ENCODE measurements around the gene SUN5.
"Not testable (repeated sequence)": the region's sequence is repeated elsewhere in the genome, so short reads cannot be mapped to it uniquely, and the experiment has no call there.

SUN5 gene

DNA sequence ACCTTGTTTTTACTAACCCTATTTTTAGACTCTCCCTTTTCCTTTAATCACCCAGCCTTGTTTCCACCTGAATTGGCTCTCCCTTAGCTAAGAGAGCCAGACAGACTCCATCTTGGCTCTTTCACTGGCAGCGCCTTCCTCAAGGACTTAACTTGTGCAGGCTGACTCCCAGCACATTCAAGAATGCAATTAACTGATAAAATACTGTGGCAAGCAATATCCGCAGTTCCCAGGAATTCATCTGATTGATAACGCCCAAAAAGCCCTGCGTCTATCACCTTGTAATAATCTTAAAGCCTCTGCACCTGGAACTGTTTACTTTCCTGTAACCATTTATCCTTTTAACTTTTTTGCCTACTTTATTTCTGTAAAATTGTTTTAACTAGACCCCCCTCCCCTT, 29.1 kb downstream of the SUN5 start:
- not testable (repeated sequence) for FAIRE-seq

DNA sequence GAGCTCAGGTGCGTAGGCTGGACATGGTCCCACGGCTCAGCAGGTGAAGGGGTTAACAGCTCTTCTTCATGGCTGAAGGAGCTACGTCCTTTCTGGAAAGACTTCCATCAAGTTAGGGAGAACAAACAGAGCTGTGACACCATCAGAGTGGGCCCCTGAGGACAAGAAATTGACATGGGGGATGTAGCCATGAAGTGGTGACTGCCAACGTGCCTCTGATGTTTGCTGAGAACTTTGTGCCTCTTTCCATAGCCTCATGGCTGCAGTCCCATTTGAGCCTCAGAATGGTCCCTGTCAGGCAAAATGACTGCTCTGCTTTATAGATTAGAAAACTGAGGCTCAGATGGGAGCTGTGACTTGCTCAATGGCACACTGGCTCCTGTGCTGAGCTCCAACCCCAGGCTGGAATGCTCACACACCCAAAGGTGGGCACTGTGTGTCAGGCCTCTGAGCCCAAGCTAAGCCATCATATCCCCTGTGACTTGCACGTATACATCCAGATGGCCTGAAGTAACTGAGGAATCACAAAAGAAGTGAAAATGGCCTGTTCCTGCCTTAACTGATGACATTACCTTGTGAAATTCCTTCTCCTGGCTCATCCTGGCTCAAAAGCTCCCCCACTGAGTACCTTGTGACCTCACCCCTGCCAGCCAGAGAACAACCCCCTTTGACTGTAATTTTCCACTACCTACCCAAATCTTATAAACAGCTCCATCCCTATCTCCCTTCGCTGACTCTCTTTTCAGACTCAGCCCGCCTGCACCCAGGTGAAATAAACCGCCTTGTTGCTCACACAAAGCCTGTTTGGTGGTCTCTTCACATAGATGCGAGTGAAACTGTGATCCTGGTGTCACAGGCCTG, 29.8 kb downstream of the SUN5 start:
- not testable (repeated sequence) for FAIRE-seq

DNA sequence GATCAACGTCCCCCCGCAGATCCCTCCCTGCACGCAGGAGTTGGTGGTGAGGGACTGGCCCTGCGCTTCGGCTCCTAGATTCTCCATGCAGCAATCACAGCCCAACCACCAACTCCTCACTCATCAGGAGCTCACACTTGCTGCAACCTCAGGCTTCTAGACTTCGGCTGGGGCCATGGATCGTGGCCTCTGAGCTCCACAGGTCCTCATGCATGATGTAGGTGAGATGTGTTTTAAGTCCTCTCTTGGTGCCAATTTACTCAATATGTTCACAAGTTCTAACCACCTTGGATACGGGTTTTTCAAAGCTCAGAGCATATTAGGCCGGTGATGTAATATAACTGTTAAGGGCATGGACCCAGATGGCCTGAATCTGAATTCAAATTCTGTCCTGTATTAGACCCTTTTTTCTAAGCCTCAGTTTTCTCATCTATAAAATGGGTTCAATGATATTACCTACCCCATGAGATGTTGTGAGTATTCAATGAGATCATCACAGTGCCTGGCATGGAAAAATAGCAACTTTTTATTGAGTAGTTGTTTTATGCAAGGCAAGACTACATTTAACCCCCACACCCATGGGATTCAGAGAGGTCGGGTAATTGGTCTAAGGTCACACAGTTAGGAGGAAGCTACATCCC, 31.0 kb downstream of the SUN5 start:
- no peak for FAIRE-seq

DNA sequence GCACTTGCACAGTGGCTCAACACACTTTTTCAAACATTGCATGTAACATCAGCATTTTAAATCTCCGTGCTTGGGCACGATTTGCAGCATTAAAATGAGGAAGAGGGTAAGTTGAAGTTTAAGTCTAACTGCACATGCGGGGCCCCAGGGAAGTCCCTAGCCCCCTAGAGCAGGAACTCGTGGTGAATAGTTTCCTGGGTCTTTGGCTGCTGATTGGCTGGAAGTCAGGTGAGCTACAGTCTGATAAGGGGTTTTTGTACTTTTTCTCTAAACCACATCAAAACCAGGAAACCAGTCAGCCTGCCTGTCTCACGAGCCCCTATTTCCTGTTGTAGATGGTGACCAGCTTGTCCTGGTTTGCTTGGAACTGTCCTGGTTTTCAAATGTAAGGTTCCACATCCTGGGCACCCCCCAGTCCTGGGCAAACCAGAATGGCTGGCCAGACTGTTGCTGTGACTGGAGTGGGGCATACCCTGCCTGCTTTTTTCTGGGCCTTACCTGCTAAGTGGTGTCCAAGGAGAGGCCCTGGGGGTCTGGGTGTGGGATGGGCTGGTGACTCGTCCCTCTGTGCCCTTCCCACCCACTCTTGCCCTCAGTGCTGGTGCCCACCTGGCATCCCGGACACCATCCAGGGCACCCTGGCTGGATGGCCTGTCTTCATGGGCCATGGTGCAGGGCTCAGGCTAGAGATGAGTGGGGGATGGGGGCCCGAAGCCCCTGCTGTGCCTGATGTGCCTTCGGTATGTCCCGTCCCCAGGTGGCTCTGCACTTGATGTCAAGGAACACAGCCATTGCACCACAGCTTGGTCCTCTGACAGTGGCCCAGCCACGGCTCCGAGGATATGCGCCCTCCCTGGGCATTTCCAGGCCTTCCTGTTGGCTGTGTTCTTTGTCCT, 31.8 kb downstream of the SUN5 start:
- FAIRE-seq: no peak

DNA sequence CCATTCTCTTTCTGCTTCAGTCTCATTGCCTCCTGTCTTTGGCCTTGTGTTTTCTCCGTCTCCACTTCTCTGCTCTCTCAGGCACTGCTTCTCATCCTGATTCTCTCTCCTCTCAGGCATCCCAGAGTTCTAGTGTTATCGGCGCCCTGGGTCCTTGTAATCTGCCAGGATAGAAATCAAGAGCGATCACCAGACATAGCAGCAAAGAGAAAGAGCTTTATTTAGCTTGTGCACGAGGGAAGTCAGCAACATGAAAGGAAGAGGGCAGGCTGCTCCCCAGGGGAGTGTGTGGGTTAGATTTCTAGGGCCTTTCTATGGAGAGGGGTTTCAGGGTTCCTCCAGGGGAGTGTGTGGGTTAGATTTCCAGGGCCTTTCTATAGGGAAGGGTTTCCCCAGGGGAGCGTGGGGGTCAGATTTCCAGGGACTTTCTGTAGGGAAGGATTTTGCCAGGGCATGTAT, 32.5 kb downstream of the SUN5 start:
- no peak for FAIRE-seq

DNA sequence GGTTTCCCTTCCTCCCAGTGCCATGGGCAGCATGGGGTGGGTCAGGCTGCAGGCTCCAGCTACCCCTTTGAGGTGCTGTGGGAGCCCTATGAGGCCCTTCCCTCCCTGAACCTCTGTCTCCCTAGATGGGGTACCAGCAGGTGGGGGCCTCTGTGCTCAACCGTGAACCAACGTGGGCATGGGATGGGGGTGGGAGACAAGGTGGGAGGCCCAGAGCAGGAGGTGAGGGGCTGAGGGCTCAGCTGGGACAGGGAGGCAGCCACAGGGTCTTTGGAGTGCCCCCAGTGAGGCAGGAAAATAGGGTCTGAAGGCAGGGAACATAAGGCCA, 33.3 kb downstream of the SUN5 start:
- no peak for FAIRE-seq

DNA sequence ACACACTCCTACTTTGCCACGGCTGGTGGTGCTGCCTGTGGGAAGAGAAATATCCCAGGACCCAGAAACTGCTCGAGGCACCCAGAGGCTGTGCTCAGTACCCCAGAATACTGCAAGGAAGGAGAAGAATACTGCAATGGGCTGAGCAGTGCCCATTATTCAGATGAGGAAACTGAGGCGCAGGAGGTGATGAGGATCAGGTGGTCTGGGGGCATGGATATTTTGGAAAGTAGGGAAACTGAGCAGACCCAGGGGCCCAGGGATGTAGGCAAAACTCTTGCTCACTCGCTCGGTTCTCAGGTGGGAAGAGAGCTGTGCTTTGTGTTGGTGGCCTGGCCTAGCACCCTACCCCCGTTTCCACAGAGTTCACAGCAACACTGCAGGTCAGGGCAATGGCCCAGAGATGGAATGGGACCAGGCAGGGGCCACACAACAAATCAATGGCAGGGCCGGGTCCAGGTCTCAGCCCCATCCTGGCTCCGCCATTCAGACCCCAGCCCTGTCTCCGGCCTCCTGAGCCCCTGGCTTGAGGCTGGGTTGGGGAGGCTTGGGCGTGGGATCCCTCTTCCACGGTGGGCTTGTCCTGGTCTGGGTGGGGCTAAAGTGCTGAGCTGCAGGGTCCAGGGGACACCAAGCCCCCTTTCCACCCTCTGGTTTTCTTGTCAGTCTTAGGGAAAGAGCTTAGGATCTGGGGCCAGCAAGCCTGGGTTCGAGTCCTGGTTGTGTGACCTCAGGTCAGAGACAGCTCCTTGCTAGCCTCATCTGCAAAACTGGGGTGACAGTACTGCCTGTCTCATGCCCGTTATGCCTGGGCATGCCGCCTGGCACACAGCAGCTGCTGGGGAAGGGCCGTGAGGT, 33.9 kb downstream of the SUN5 start:
- FAIRE-seq: no peak

DNA sequence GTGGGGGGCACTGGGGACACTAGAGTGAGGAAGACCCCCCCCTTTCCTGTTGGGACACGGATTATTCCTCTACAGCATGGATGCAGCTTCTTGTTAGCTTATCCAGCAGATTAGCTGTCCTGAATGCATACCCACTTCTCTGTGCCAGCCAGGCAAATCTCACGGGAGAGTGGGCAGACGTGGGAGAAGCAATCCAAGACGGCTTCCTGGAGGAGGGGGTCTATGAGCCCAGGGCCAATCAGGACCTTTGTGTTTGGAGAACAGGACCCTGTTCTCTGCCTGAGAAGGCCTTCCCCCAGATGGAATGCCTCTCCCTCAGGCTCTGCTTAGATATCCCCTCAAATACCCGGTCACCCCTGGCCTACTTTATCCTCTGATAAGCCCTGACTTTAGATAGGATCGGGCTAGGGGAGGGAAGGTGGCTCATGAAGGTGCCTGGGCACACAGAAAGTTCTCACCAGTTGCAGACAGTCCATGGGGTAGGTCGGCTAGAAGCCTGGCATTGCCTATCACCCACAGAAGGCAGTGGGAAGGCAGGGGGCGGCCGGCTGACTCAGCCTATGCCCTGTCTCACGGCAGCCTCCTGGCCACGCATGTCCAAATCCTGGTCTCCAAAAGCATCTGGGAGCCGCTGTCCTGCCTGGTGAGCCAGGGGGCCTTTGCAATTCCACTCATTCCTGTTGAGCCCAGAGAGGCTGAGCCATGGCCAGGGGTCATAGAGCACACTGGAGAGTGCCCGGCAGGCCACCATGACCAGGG, 34.7 kb downstream of the SUN5 start:
- no peak for FAIRE-seq

DNA sequence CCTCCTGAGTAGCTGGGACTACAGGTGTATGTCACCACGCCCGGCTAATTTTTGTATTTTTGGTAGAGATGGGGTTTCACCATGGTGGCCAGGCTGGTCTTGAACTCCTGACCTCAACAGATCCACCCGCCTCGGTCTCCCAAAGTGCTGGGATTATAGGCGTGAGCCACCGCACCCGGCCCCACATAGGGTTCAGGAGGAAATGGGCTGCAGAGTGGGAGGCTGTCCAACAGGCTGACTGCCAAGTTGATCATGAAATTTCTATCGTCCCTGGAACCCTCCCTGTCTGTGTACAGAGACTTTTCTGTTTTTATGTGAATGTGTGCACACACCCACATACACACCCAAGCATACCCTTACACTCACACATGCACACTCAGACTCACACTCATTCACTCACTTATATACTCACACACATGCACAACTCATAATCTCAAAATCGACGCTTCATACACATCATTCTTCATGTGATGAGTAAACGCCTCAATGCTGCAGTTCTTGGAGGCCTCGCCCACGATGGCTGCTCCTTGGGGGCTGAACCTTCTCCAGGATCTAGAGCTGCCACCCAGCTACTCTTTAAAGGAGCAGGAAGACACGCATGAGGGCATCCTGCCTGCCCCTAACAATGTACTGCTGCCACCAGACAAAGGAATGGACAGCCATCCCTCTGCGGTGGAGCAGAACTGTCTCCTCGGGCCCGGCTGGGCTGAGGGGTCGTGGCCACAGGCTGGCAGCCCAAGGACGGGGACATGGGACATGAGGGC, 35.6 kb downstream of the SUN5 start:
- FAIRE-seq: no peak

DNA sequence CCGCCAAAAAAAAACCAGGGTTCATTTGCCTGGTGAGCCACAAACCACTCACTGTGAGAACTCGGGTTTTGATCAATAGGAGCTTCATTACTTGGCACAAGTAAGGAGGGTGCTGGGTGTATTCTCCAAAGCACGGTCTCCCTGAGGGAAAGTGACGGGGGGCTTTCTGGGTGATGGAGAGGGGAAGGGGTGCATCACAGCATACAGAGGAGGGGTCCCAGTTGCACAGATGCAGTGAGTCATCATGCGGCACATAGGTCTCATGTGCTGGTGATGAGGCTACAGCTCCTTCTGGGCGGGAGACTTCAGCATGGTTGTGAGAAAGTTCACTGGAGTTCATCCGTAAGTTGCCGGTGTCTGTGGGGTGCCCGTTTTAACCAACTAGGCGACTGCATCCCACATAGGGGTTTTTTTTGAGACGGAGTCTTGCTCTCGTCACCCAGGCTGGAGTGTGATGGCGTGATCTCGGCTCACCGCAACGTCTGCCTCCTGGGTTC, 36.2 kb downstream of the SUN5 start:
- no peak for FAIRE-seq

DNA sequence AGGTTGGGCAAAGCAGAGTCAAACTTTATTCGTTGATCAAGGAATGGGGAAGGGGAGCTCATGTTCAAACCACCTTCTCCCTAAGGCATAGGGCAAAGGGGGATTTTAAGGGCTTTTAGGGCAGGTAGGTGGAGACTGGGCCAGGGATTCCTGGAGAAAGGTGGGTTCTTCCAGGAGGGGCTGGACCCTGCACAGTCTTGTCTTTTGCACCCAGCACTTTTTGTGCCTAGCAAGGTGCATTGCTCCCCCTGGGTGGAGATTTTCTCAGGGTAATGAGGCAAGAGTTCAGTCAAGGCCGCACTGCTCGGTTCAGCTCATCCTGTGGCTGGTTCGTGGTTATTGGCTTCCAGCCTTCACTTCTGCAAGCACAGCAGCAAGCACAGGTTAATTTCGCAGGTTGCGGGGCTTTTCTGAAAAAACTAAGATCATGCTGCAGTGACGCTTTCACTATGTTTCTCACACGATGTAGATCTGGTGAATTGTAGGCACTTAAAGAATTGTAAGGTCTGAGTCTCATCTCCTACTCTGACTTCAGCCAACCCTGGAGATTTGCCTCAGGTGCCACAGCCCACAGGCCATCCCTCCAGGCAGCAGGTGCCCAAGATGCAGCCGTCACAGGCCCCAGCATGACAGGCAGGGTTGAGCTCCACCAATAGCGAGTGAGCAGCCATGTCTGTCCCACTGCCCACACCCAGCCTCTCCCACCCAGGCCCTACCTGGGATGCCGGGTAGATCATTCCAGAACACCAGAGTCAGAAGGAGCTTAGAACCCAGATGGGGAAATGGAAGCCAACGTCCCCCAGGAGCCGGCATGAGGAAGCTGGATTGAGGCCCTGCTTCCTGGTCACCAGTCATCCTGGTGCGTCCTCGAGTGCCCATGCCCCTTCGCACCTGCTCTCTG, 37.1 kb downstream of the SUN5 start:
- no peak for FAIRE-seq

DNA sequence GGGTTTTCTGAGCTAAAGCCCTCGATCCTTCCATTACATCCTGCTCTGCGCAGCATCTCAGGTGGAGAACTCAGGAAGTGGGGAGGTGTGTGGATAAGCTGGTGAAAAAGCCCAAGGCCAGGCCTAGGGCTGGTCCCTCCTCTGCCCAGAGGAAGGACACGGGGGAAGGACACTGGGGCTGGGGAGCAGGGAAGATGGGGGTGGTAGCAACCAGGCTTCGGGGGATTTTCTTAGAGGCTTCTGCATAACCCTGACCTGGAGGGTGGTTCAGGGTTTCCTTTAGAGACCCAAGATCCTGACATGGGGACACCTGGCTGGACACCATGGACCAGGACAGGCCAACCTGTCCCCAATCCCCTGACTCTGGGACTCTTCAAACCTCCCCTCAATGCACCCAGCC, 37.9 kb downstream of the SUN5 start:
- FAIRE-seq: no peak

DNA sequence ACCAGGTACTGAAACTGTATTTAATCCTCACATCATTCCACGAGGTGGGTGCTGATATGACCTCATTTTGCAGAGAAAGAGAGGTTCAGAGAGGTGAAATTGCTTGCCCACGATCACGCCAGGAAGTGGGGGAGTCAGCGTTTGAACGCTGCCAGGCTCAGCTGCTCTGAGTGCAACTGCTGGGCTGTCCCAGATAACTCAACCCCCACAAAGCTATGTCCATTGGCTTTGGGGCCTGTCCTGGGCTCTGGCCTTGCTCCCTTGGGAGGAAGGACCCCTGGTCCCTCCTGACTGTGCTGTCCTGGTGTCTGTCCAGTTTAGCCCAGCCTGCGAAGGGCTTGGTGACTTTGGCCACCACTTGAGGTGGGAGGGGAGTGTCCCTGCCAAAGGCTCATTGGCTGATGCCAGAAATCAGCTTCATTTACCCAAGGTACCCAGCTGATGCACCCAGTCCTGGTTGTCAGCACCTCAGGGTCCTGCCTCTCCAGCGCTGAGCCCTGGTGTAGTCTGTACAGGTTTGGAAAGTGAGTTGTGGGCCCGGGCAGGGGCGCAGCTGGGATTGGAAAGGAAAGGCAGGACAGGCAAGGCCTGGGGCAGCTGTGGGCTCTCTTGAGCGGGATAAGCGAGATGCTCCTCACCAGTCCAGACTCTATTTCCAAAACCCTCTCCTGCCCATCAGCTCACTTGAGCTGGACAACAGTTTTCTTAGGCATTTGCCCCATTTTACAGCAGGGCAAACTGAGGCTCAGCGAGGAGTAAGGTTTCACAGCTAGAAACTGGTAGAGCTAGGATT, 38.5 kb downstream of the SUN5 start:
- FAIRE-seq: no peak

DNA sequence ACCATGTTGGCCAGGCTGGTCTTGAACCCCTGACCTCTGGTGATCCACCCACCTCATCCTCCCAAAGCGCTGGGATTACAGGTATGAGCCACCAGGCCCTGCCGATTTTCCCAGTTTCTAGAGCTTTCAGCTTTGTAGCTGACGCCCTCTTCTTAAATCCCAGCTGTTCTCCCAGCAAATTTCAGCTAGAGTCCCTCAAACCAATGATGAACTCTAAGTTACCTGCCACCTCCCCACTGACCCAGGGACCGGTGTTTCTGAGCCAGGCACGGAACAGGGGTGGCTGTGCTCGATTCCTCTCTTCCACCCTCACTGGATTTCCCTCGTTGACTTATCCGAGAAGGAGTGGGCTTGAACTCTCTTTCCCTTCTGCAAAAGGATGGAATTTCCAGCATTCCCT, 39.1 kb downstream of the SUN5 start:
- no peak for FAIRE-seq

DNA sequence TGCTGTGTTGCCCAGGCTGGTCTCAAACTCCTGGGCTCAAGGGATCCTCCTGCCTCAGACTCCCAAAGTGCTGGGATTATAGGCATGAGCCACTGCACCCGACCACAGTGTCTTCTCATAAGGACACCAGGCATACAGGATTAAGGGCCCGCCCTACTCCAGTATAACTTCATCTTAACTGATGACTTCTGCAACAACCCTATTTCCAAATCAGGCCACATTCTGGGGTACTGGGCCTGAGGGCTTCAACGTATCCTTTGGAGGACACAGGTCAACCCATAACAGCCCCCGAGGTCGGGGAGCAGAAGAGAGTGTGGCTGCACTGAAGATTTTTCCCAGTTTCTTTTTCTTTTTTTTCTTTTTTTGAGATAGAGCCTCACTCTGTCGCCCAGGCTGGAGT, 39.7 kb downstream of the SUN5 start:
- no peak for FAIRE-seq

DNA sequence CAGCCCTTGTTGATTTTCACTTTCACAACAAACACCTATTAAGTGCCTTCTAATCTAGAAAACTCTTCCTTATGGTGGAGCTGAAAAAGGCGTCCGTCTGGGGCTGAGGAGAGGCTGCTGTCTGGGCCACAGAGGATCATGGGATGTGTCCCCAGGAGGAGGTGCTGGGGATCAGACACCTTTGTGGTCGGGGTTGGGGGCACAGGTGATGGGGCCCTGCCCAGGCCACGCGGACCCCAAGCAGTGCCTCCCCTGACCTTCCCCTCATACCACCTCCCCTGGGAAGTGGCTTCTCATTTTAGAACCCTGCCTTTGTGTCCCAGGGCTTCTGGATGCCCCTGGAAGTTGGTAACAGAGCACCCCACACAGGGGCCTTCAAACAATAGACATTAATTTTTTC, 41.1 kb downstream of the SUN5 start:
- FAIRE-seq: no peak

DNA sequence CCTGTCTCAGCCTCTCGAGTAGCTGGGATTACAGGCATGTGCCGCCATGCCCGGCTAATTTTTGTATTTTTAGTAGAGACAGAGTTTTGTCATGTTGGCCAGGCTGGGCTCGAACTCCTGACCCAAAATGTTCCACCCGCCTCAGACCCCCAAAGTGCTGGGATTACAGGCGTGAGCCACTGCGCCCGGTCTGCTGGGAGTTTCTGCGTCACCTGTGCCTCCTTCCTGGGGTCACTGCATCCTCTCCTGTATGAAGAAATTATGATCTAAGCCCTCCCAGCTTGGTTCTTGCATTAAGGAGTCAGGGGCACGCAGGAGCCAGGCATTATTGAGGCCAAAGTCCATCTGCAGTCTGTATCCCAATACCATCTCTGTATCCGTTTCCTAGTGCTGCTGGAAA, 41.6 kb downstream of the SUN5 start:
- FAIRE-seq: not testable (repeated sequence)

DNA sequence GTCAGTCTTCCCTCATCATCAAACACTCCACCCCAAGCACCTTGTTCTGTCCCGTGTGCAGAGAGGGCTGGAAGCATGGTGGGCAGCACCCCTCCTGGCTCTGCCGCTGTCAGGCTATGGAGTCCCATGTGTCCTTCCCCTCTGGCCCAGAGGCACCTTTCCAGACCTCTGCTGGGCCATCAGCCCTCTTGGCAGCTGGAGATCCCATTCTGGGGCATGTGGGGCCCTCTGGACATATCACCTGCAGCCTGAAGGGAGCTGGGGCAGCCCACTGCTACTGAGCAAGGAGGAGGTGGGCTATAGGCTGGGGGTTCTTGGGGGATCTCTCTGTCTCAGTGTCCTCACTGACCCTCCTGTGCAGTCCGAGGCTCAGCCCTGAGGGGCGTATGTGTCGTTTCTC, 42.2 kb downstream of the SUN5 start:
- FAIRE-seq: no peak

All from A204.1 (cell line).